GM21576 (cell line): Measurements from ENCODE around the gene CCDC61.

ENCODE experiments used
- ATAC-seq: cut with Tn5 transposase; IDR thresholded peaks from one replicate; pipeline ENCODE4 v1.9.1; 2021; ENCODE audit warnings: mild to moderate bottlenecking, moderate library complexity; ENCODE audit not compliant: unreplicated experiment

The CCDC61 gene

GRCh38 chr19:45972947-45973540 lies 22.2 kb upstream of the CCDC61 start:
- no peak for ATAC-seq

- ATAC-seq: no peak
These were observed 21.5 kb upstream of the CCDC61 start, which contains the start of gene NOVA2 for GRCh38 chr19:45973553-45974338. Gene NOVA2 (minus strand): TSS chr19:45973865. CDS start chr19:45973351, 514 bp downstream.

- ATAC-seq: no peak
These were observed 19.8 kb upstream of the CCDC61 start for GRCh38 chr19:45975306-45976070.

GRCh38 chr19:45976178-45976577 lies 19.1 kb upstream of the CCDC61 start:
- no peak for ATAC-seq

- ATAC-seq: no peak
These were observed 17.1 kb upstream of the CCDC61 start for GRCh38 chr19:45978156-45978555.

GRCh38 chr19:45981350-45981749 lies 13.9 kb upstream of the CCDC61 start:
- no peak for ATAC-seq

GRCh38 chr19:45985321-45985720 lies 9.9 kb upstream of the CCDC61 start:
- ATAC-seq: no peak

GRCh38 chr19:45990113-45990728 lies 5.0 kb upstream of the CCDC61 start:
- no peak for ATAC-seq

- peak; percentile 2 for ATAC-seq
These were observed 740 bp upstream of the CCDC61 start for GRCh38 chr19:45994456-45994997.

GRCh38 chr19:45995715-45996385 lies 583 bp downstream of the CCDC61 start:
- ATAC-seq: no peak

- ATAC-seq: no peak
These were observed 1.7 kb downstream of the CCDC61 start for GRCh38 chr19:45996933-45997332.

- no peak for ATAC-seq
These were observed 3.6 kb downstream of the CCDC61 start for GRCh38 chr19:45998834-45999233.

GRCh38 chr19:45999653-46000121 lies 4.4 kb downstream of the CCDC61 start:
- ATAC-seq: no peak

- ATAC-seq: no peak
These were observed 5.4 kb downstream of the CCDC61 start for GRCh38 chr19:46000491-46001246.

GRCh38 chr19:46002678-46003275 lies 7.5 kb downstream of the CCDC61 start:
- ATAC-seq: no peak

- ATAC-seq: no peak
These were observed 11.1 kb downstream of the CCDC61 start for GRCh38 chr19:46006411-46006810.

GRCh38 chr19:46009530-46010510 lies 14.6 kb downstream of the CCDC61 start:
- ATAC-seq: no peak

GRCh38 chr19:46014534-46014933 lies 19.3 kb downstream of the CCDC61 start:
- ATAC-seq: no peak
